GM19397 (cell line): ENCODE measurements around the gene ATG16L1.

Experiments used
- ATAC-seq: cut with Tn5 transposase; IDR thresholded peaks from one replicate; pipeline ENCODE4 v1.9.1; 2021; ENCODE audit warnings: mild to moderate bottlenecking, moderate library complexity; ENCODE audit not compliant: unreplicated experiment

Gene ATG16L1

DNA sequence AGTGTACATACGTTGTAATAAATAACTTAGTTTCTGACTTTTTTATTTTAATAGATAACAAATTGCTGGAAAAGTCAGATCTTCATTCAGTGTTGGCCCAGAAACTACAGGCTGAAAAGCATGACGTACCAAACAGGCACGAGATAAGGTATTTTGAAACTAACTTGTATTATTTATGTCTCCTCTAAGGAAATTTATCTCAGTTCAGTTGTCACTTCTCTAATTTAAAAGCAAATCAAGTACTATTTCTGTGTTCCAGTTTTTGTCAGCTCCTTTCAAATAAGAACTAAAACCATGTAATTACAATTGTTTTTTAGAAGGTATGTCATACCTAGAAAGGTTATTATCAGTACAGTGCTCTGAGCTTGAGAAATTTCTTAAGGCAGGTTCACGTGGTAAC, 4.6 kb downstream of the ATG16L1 start:
- no peak for ATAC-seq

DNA sequence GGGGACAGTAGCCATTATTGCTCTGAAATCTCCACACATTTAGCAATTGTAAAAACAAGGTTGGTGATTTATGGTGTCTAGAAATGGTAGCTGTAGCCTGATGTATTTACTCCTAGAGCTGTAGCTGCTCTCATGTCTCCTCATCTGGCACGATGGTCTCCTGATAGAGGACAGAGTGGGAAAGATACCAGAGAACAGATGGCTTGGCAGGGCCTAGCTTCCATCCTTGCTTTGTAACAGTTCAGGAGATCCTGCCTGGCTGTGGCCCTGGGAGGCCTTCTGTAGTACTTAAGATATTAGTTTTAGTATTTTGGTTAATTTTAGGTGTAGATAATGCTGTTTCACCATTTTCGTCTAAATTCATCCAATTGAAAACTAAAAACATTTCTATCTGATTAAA, 6.7 kb downstream of the ATG16L1 start:
- no peak for ATAC-seq

DNA sequence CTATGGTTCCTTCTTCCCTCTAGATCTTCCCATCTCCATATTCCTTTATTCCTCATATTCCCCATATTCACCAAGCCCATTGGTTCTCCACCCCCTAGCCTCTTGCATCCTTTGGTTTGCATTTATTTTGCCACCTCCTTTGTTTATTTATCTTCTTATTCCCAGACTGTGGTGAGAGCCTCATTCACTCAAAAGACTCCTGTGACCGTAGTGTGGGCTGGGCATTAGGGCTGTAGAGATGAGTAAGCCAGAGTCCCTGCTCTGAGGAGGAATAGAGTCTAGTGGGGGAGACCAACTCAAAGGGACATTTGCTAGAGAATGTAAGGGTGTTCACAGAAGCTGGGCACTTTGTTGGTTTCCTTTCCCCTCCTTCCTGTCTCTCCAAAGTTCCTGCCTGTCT, 8.3 kb downstream of the ATG16L1 start:
- ATAC-seq = no peak

DNA sequence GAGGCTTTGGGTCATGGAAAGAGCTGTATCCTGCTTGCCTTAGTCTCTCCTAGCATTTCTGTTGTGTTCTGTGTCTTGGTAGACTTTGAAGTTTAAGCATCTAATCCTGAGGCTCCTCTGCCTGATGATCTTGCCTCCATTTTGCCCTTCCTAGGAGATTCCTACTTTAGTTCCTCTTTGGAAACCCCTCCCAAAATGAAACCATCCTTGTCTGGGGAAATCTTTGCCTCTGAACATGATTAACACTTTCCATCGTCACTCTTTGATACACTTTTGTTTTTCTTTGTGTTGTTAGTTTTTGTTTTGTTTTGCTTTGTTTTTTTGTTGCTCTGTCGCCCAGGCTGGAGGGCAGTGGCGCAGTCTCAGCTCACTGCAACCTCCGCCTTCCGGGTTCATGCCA, 9.2 kb downstream of the ATG16L1 start:
- ATAC-seq = no peak

DNA sequence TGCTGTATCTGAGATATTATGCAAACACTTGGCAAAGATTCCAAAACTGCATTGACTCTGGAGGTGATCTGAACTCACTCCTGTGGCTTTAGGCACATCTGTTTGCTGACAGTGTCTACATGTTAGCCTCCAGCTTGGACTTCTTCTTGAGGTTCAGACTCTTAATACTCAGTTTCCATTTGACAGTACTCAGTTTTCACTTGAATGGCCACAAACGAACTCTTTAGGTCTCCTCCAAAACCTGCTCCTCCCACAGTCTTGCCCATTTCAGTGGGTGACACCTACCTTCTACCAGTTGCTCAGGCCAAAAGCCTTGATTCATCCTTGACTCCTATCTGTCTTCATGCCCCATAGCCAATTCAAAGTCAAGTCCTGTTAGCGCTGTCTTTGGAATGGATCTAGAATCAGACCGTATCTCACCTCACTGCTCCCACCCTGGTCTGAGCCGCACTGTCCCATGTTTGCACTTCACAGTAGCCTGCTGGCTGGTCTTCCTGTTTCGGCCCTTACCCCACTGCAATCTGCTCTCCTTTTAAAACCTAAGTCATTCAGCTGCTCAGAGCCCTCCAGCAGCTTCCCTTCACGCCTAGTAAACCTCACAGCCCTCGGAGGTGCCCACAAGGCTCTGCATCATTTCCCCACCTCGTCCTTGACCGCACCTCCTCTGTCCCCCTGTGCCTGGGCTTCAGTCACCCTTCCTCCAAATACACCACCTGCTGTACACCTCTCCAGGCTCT, 10.5 kb downstream of the ATG16L1 start:
- ATAC-seq = no peak

DNA sequence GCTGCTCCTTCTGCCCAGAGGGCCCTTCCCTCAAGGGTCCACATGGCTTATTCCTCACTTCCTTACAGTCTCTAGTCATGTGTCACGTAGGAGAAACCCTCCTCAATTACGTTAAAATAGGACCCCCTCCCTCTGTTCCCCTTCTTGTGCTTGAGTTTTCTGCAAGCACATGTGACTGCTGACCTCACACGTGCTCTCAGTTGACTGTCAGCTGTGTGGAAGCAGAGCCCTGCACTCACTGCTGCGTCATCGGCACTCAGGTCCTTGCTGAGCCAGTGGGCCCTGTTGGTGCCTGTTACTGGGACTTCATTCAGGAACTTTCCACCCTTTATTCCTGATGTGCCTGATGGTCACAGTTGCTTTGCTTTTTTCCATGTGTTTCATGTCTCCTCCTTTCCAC, 11.1 kb downstream of the ATG16L1 start:
- ATAC-seq = no peak

DNA sequence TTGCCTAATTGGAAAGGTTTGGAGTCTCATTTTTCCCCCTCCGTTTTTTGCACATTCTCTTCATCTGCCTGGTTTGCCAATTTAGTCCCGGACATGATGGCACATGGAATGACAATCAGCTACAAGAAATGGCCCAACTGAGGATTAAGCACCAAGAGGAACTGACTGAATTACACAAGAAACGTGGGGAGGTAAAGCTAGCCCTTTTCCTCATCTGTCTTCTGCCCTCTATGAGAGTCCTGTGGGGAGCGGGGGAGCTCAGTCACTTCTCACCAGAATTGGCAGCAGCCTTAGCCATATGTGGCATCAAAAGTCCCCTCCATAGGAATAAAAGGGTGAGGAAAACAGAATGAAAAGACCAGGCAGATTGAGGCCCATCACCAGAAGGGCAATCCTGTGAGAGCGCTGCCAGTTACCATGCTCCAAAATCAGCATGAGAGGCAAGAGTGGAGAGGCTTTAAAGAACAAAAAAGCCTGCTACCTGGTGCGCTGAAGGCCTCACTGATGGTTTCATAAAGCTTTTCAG, 11.6 kb downstream of the ATG16L1 start:
- ATAC-seq = no peak

DNA sequence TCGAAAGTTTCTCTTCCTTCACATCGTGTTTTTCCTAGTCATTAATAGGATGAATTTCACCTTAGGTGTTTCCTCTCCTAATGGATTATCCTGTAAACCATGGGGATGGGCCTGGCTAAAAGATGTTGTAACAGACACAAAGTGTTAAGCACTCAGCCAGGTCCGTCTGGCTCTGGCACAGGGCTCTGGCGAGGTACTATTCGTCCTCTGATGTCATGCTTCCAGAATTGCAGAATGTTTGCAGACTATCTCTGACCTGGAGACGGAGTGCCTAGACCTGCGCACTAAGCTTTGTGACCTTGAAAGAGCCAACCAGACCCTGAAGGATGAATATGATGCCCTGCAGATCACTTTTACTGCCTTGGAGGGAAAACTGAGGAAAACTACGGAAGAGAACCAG, 13.2 kb downstream of the ATG16L1 start:
- no peak for ATAC-seq

DNA sequence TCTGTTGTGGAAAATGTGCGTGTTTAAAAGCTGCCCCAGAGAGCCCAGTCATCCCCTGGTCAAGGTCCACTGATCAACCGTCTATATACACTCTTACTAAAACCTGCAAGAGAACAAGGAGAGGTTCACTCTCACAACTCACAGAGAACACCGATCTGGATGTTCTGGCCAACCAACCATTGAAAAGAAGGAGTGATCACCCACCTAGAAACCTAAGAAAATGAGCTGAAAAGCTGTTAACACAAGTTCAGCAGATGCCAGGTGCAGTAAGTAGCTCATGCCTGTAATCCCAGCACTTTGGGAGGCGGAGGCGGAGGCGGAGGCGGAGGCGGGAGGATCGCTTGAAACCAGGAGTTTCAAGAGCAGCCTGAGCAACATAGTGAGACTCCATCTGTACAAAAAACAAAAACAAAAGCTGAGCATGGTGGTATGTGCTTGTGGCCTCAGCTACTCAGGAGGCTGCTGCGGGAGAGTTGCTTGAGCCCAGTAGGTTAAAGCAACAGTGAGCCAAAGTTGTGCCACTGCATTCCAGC, 14.5 kb downstream of the ATG16L1 start:
- no peak for ATAC-seq

DNA sequence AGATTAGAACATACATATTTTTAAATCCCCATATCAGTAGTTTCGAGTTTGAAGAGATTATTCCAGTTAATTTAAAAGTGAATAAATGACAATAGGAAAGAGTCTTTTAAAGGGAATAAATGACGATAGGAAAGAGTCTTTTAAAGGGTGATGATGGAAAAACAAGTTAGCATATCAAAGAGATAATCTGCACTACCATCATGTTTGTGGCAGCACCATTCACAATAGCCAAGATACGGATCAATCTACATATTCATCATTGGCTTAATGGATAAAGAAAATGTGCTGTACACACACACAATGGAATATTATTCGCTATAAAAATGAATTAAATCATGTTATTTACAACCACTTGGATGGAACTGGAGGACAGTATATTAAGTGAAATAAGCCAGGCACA, 15.0 kb downstream of the ATG16L1 start:
- no peak for ATAC-seq

DNA sequence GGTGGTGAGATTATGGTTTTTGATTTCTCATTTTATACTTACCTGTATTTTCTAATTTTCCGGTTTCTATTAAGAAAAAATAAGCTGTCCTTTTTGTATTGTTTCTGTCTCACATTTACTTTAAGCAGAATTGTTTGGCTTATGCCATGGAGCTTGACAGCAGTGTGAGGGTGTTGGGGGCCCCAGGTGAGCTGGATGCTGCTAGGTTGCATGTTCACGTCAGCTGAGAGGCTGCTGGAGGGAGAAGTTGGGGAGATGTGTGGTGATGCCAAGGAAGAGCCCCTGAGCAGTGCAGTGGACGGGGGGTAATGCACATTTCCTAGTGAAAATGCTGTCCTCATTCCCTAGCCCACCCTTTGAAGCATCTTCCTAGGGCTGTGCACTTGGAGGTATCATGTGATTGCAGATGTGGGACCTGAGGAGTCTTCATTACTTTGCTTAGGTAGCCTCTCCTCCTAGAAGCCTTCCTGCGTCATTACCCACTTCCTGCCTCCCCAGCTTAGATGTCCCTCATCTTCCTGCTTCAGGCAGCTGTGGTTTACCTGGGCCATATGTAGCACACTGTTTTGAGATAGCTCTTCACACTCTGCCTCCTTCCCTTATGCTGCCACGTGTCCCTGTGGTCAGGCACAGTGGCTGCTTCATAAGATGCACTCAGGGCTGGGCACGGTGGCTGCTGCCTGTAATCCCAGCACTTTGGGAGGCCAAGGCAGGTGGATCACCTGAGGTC, 16.2 kb downstream of the ATG16L1 start:
- peak; percentile 83 for ATAC-seq

DNA sequence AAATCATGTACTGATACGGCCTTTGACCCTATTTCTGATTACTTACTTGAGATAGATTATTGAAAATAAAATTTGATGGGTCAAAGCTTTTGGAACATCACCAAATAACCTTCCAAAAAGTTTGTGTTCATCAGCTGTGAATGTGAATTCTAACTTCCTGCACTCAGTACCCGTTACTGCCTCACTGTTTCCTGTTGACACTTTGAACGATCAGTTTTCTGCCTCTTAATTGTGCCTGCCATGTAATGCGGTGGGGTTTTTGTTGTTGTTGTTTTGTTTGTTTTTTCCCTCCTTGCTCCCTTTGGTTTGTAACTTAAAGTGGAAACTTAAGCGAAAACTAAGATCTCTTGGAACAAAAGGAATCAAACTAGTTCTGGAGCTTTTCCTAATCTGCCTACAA, 18.9 kb downstream of the ATG16L1 start:
- no peak for ATAC-seq

DNA sequence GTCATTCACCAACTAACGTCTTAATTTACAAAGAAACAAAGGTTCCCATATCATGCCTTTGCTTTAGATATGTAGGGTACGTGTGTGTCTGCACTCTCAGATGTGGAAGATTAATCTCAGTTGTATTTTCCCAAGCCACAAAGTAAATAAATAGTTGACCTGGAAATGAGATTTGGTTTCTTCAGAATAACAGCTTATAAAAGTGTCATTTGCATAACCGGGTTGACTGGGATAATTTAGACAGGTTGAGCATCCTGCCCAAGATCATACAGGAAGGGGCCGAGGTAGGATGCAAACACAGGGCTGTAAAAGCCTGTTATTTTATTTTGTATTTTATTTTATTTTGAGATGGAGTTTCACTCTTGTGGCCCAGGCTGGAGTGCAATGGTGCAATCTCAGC, 19.5 kb downstream of the ATG16L1 start:
- ATAC-seq = no peak

DNA sequence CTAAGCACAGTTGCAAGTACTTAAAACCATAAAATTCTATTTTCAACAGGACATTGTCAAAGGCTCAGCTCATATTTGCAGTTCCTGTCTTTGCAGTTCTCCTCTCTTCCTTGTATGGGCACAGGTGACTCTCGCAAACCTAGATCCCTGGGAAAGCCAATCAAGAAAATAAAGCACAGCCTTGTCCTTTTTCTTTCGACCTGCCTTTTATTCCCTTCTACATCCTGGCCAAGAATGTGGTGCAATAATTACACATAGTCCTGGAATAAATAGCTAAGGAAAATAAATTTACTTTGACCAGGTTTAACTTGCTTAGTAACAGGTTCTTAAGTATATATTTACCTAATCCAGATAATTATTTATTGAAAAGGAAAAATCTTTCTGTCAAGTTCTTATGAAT, 20.2 kb downstream of the ATG16L1 start:
- no peak for ATAC-seq

DNA sequence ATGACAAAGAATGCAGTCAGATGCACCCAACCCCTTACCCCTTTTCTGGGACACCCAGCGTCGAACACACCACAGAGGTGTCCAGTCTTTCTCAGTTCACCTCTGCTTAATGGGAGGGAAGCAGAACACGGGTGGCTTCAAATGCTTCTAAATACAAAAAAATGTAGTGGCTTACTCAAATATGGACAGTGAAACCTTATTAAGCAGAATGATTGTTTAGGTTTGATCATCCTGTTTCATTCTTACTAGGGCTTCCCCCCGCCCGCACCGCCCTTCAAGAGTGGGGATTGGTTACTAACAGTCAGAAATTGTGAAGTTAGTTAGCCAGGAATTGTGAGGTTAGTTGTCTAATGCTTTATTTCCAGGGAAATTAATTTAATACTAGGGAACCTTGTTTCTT, 21.6 kb downstream of the ATG16L1 start:
- no peak for ATAC-seq

DNA sequence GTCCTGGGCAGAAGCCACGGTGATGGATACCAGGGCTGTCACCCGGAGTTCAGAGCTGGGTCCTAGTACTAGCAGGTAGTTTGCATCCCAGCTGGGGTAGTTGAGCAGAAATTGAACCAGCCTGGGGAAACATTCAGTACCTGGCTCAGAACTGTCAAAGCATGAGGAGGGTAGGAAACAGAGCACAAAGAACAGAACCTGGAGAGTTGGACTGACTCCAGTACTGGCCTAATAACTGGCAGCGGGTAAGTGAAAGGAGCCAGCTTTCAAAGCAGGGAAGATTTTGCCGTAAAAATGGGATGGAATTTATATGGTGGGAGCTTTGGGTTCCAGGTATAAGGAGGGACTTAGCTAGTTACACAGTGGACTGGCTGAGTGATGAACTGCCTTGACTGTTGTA, 23.8 kb downstream of the ATG16L1 start:
- ATAC-seq = no peak

DNA sequence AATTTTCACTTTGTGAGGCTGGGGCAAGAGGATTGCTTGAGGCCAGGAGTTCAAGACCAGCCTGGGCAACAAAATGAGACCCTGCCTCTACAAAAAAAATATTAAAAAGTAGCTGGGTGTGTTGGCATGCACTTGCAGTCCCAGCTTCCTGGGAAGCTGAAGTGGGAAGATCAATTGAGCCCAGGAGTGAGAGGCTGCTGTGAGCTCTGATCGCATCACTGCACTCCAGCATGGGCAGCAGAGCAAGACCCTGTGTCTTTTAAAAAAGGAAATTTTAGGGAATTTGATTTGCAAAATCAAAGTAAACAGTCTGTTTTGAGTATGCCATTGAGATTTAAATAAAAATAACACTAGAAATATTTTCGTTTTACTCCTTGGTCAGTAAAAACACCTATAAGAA, 27.4 kb downstream of the ATG16L1 start:
- no peak for ATAC-seq

DNA sequence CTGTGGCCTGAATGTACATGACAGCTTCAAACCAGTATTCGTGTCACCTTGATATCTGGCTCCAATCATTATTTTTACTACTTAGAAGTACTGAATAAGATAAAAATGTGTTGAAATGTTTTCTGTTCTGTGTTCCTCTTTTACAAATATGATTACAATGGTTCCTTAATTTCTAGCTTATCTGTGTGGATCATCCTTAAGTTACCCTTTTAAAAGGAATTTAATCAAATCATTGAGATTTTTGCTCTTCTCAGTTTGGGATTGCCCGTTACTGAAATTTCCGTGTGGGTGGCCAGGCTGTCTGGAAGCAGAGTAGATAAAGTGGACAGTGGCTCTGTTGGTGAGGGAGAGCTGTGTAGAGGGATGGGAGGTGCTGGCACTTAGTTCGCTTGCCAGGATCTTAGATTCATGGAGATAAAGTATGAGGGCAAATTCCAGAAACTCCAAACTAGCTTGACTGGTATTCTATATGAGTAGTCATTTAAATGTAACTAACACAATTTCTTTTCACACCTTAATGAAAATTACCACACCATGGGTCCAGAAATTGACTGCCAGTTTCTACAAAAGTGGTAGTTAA, 28.7 kb downstream of the ATG16L1 start:
- ATAC-seq = no peak

DNA sequence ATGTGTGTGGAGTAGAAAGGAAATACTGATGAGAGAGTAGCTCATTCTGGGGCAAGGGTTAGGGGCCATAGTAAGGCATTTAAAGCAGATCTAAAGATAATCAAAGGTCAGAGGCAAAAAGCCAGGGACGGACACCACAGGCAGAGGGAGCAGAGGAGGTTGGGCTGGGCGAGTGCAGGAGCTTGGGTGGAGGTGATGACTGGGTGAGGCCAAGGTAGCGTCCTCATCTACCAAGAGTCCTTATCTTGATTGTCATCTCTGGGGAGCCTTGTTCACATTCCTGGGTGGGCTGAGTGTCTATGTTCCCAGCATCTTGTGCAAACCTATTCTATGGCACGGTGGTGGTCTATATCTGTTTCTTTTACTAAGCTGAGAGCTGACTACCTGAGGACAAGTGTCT, 30.1 kb downstream of the ATG16L1 start:
- ATAC-seq = no peak

DNA sequence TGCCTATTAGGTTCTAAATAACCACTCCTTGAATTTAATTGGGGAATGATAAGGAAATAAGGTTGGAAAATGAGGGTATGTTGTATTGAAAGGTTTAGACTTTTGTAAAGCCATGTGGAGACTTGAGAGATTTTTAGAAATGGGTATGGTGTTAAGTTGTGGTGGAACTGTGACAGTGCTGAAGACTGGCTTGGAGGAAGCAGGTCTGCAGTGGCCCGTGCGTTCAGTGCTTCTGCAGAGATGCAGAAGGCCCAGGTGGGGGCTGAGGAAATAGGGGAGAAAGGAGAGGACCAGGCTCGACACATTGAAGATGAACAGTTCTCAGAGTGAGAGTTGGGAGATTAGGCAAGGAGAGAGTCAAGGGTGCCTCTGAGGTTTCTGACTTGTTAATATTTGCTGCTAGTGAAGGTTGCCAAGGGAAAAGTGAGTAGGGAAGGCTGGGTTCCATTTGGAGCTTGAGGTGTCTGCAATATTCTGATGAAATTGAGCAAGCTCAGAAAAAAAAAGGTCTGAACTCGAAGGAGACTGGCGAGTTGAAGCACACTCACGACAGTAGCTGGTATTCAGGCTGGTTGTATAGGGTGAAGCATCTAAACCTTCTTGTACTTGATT, 30.6 kb downstream of the ATG16L1 start:
- no peak for ATAC-seq

DNA sequence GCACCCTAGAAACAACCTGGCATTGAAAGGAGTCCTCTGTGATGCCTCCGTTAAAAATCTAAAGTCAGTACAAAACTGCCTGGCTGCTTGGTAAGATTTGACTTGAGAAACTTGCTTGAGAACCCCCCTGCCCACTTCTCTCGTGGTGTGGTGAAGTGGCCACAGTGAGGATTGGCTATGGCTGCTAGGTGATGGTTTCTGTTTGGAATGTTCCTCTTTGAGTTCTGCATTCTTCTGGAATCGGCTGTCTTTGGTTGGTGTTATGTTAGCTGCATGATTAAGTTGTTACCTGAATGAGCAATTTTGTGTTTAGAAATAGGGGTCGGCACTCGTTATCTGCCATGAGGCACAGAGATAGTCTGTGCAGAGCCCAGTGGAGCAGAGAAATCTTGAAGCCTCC, 34.4 kb downstream of the ATG16L1 start:
- no peak for ATAC-seq
